Stimulated activated CD8-positive, alpha-beta memory T cell treated with anti-CD3 and anti-CD28 coated beads, Interleukin-15, amount 100 ng/mL, for 24 hours (primary cell): ENCODE results near the gene DNASE1.
"Not testable (repeated sequence)": the region's sequence is repeated elsewhere in the genome, so short reads cannot be mapped to it uniquely, and the experiment has no call there.

Experiments
- DNase-seq: peaks from one replicate; pipeline ENCODE4 v3.0.0-alpha.2; 2020; ENCODE audit warnings: low read depth

The DNASE1 gene

DNA sequence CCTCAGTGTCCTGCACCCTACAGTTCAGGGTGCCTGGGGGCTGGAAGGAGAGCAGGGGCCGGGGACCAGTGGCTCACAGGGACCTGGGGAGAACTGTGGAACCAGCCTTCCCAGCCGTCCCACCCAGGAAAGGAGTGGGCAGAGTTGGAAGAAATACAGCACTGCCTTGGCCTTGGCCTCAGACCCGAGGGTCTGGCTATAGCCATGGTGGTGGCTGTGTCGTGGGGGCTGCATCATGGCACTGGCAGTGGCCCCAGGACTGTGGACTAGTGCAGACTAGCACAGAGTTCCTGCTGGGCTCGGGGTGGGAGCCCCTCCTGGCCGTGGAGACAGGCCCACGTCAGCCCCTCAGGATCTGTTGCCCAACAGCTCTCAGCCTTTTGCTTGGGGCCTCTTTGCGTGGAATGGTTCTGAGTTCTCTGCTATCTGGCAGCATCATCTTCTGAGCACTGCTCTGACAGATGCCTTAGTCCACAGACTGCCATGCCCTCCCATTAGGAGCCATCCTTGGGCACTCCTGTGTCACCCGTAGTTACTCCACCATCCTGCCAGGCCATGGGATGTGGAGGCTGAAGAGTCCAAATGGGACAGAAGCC lies 12.6 kb upstream of the DNASE1 start:
- no peak for DNase-seq

GRCh38 chr16:3642397-3643094 lies 11.9 kb upstream of the DNASE1 start:
- no peak for DNase-seq

DNA sequence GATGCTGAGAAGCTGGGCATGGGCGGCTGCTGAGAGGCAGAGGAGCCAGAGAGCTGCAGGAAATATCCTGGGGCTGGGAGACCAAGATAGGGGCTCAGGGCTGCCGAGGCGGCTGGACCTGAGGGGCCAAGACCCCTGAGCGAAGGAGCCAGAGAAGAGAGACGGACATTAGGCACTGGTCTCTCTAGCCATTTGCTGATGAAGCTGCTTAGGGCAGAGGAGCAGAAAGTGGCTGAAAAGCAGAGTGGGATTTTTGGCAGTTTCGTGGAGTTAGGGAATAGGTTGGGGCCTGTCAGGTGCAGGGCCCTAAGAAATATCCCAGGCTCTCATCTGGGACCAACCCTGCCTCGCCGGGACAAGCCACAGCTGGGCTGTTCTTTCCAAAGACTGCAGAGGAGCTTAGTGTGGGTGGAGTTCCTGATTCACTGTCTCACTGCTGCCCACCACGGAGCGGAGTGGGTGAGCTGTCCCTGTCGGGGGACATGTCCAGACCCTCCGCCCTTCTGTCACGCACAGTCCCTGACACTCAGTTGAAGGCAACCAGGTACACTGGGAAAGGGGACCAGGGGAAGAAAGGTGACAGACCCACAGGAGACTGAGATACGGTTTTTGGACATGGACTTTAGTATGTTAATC lies 11.3 kb upstream of the DNASE1 start:
- no peak for DNase-seq

DNA sequence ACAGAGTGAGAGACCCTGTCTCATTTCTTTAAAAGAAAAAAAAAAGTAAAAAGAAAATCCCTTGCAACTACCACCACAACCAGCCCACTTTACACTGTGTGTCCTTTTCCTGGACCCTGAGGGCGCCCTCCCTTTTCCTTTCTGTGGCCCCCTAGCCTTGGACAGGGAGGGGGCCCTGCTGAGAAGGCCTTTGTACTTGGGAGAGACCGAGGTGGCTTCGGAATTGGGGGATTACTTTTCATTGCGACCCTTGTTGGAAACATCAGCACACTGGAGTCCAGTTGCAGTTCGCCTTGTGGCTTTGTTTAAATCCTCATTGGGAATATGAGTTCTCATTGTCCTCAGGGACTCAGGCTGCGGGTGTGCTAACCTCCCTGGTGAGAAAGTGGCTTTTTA lies 9.4 kb upstream of the DNASE1 start:
- no peak for DNase-seq

- DNase-seq, result no peak
Measured at GRCh38 chr16:3645504-3646347, 8.8 kb upstream of the DNASE1 start.

DNA sequence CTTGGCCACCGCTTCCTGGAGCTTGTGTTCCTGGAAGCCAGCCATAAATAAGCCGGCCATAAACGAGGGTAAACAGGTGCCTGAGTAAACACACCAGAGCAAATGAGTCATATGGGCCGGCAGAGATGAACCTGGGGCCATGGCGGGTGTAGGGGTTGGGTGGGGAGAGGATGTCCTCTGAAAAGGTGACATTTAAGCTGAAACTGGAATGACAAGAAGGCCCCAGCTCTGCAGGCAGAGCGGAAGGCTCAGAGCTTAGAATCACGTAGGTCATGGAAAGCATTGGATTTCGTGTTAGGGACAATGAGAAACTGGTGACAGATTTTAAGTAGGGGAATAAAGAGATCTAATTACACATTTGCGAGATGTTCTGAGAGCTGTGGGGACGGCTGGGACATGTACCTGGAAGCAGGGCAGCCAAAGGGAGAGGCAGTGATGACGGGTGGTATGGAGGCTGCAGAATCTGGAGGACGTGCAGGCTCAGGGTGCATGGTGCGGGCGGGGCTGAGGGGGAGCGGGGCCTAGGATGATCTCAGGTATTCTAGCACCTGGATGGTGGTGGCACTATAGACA lies 8.1 kb upstream of the DNASE1 start:
- no peak for DNase-seq

- no peak for DNase-seq
Measured at GRCh38 chr16:3650631-3651265, 3.7 kb upstream of the DNASE1 start.

DNA sequence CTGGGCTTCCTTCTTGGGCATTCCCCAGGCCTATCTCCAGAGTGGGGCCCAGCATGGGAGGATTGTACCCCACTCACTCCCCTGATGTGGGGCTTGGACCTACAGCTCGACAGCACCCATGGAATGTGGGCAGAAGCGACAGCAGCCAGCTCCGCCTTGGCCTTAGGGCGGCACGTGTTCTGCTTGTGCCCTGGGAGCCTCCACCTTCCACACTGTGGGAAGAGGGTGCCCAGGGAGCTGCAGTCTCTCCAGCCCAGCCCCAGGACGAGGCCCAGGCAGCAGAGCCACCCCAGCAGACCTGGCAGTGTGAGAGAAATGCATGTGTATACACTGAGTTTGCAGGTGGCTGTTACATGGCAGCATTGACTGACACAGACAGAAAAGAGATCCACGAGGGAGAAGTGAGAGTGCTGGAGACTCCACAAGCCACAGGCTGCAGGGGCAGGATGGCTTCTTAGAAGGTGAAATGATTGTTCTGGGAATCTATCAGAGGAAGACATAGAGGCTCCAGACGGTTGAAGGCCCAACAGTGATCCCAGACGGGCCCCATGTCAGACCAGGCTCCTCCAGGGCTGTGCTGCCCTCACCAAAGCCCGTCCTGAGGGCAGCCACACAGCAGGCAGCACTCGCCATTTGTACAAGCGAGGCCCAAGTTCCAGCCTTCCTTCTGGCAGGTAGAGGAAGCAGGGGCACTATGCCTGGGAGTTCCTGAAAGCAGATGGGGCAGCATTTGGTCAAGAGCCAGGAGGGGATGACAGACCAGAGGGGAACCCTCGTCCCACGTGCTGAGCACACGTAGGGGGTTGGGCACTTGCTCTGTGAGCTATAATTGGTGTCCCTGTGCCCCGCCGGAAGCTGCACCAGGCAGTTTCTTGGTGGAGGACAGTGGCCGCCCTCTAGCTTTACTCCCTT lies 2.8 kb upstream of the DNASE1 start:
- no peak for DNase-seq

DNA sequence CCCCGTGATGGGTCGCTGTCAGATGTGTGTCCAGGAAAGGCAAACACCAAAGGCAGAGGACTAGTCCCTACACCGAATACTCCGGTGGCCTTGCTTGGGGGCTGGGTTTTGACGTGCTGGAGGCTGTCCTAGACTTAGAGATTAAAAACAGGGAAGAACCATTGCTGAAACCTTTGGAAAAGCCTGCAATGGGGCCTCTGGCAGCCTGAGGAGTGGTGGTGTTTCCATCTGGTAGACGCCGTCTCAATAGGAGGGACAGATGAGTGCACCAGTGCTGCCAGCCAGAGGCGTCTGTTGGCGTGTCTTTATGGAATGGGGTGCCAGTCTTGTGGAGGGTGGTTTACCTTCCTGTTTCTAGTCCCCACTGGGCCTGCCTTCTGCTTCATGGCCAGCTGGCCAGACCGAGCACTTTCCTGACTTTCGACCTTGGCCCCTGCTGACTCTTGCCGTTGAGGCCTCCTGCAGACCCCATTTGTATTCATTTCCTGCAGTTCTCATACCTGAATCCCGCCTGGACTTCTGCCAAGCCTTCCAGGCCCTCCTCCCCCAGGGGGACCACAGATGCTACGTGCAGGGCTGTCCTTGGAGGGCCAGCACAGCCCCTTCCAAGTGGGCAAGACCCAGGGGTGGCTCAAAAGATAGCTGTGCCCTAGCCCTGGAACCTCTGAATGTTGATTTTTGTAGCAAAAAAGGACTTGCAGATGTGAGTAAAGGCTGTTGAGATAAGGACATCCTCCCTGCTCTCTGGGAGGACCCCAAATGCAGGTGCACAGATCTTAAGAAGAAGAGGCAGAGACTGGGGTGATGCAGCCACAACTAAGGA lies 1.9 kb upstream of the DNASE1 start:
- no peak for DNase-seq

DNA sequence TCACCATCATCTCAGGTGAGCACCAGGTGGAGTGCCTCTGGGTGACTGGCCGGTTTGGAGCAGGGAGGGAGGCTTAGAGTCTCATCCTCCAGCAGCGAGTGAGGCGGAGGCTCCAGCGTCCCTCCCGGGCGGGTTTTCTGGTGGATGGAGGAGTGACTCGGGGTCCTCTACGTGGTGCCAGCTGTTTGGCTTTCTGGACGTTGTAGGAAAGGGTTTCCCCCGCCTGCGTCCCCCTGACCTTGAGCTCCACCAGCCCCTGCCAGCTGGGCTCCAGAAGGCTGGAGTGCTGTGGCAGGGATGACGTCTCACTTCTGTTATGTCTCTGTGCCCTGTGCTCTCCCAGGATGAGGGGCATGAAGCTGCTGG lies 522 bp downstream of the DNASE1 start:
- DNase-seq, result no peak

DNA sequence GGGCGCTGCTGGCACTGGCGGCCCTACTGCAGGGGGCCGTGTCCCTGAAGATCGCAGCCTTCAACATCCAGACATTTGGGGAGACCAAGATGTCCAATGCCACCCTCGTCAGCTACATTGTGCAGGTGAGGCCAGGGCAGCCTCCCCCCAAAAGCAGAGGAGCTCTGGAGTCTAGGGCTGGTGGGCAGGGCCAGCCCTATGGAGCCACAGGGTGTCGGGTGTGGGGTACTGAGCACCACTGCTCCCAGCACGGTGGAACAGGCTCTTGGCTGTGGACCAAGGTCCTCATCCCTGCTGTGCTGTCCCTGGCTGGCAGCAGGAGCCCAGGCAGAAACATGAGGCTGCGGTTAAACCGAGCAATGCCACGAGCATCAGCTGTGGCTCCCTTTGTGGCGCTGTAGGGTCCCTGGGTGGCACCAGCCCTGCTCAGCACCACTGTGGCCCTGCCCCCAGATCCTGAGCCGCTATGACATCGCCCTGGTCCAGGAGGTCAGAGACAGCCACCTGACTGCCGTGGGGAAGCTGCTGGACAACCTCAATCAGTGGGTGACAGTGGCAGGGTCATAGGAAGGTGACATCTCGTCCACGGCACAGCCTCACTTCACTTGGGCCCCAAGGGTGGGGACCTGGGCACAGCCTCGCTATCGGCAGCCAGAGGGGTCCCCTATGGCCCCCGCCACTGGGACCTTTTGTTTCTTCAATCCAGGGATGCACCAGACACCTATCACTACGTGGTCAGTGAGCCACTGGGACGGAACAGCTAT lies 1.1 kb downstream of the DNASE1 start:
- DNase-seq, result no peak

DNA sequence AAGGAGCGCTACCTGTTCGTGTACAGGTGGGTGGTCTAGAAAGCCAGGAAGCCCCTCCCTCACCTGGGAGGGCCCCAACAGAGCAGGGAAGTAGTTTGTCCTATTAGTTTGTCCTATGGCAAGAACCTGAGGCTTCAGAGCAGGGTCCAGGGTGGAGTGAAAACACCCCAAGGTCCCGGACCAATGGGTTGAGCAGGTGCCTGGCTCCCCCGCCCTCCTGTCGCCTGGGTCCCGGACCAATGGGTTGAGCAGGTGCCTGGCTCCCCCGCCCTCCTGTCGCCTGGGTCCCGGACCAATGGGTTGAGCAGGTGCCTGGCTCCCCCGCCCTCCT lies 1.6 kb downstream of the DNASE1 start:
- DNase-seq, result not testable (repeated sequence)

DNA sequence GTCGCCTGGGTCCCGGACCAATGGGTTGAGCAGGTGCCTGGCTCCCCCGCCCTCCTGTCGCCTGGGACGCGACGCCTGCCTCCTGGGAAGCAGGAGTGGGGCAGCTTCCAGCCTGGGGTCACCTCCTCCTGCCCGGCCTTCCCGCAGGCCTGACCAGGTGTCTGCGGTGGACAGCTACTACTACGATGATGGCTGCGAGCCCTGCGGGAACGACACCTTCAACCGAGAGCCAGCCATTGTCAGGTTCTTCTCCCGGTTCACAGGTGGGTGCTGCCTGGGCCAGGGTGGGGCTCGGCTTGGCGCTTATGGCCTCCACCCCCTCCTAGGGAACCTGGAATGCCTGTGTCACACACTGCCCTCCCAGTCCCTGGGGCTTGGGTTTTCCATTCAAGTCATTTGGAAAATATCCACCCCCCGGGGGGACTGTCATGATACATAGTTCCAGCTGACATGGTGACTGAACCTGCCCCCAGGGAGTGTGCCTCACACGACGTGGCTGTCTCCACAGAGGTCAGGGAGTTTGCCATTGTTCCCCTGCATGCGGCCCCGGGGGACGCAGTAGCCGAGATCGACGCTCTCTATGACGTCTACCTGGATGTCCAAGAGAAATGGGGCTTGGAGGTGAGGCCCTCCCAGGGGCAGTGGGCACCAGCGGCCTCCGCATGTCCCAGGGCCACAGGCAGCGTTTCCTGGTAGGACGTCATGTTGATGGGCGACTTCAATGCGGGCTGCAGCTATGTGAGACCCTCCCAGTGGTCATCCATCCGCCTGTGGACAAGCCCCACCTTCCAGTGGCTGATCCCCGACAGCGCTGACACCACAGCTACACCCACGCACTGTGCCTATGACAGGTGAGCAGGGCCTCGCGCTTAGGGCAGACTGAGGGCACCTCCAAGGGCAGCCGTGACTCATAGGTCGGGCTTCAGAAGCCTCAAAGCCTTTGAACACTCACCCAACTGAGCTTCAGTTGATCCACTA lies 2.3 kb downstream of the DNASE1 start:
- no peak for DNase-seq

GRCh38 chr16:3659251-3659650 lies 4.8 kb downstream of the DNASE1 start:
- no peak for DNase-seq

- DNase-seq, result no peak
Measured at GRCh38 chr16:3661311-3661710, 6.8 kb downstream of the DNASE1 start.

GRCh38 chr16:3661922-3662321 lies 7.4 kb downstream of the DNASE1 start:
- DNase-seq, result no peak

DNA sequence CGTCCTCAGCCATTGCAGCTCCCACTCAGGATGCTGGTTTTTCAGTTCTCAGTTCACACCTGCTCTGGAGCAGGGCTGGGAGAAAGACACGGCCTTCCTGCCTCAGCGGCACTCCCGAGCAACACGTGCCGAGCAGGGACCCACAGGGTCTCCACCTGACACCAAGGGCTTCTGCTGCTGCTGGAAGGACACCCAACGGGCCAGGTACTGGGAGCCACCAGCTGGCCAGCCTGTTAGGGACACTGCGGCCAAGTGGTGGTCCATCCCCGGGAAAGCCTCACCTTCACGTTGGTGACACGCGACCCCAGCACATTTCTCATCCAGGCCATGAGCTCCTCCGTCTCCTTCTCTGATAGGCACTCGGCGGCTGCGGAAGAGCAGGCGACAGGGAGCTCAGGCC lies 8.1 kb downstream of the DNASE1 start:
- no peak for DNase-seq
